Erythroblast (primary cell): ENCODE data around the gene CTBP2.

Source experiments
- DNase-seq, 2 experiments: peaks; one replicate each; lab custom pipeline; 2025; lab: John Stamatoyannopoulos, UW
- GATA1 ChIP-seq: IDR thresholded peaks from 2 replicates; pipeline ENCODE4 v1.6.1; 2011; ENCODE audit warnings: low read depth, mild to moderate bottlenecking, control low read depth, low read length, moderate library complexity
- POLR2A ChIP-seq: IDR thresholded peaks from 2 replicates; pipeline ENCODE4 v1.6.1; 2011; ENCODE audit warnings: mild to moderate bottlenecking, low read length

The CTBP2 gene

GRCh38 chr10:125111118-125111727, 49.1 kb downstream of the CTBP2 start:
- TF ChIP-seq POLR2A (no peak), GATA1 (no peak)
- DNase-seq = no peak

GRCh38 chr10:125107965-125108580, 52.3 kb downstream of the CTBP2 start:
- TF ChIP-seq POLR2A (no peak), GATA1 (no peak)
- DNase-seq = no peak

GRCh38 chr10:125107166-125107949, 53.0 kb downstream of the CTBP2 start:
- no peak for TF ChIP-seq POLR2A
- TF ChIP-seq GATA1 = no peak
- no peak for DNase-seq

- DNase-seq = no peak
- TF ChIP-seq POLR2A (no peak), GATA1 (no peak)
Measured at GRCh38 chr10:125106586-125106985, 53.8 kb downstream of the CTBP2 start.

GRCh38 chr10:125105706-125106255, 54.6 kb downstream of the CTBP2 start:
- TF ChIP-seq GATA1 (no peak), POLR2A (no peak)
- DNase-seq = no peak

- DNase-seq = no peak
Measured at GRCh38 chr10:125105155-125105554, 55.2 kb downstream of the CTBP2 start.

GRCh38 chr10:125104559-125104958, 55.8 kb downstream of the CTBP2 start:
- TF ChIP-seq GATA1 = no peak
- no peak for TF ChIP-seq POLR2A
- DNase-seq = no peak

More at GRCh38 chr10:125105155-125105554, 55.2 kb downstream of the CTBP2 start:
- TF ChIP-seq GATA1 (no peak), POLR2A (no peak)

- no peak for DNase-seq
- TF ChIP-seq POLR2A = no peak
- no peak for TF ChIP-seq GATA1
Measured at GRCh38 chr10:125103924-125104323, 56.4 kb downstream of the CTBP2 start.

GRCh38 chr10:125103466-125103865, 56.9 kb downstream of the CTBP2 start:
- DNase-seq = no peak
- no peak for TF ChIP-seq GATA1

GRCh38 chr10:125102821-125103220, 57.5 kb downstream of the CTBP2 start:
- no peak for DNase-seq
- TF ChIP-seq GATA1 = no peak
- no peak for TF ChIP-seq POLR2A

GRCh38 chr10:125102246-125102645, 58.1 kb downstream of the CTBP2 start:
- DNase-seq = no peak
- TF ChIP-seq GATA1 (no peak), POLR2A (no peak)

GRCh38 chr10:125101581-125101980, 58.8 kb downstream of the CTBP2 start:
- TF ChIP-seq GATA1 (no peak), POLR2A (no peak)
- DNase-seq = no peak

GRCh38 chr10:125101049-125101448, 59.3 kb downstream of the CTBP2 start:
- DNase-seq = no peak
- TF ChIP-seq POLR2A (no peak), GATA1 (no peak)

- DNase-seq = no peak
- TF ChIP-seq POLR2A = no peak
- TF ChIP-seq GATA1 = no peak
Measured at GRCh38 chr10:125097409-125098070, 62.8 kb downstream of the CTBP2 start.

- TF ChIP-seq GATA1 (no peak), POLR2A (no peak)
- no peak for DNase-seq
Measured at GRCh38 chr10:125096975-125097374, 63.4 kb downstream of the CTBP2 start.
